Measurements from ENCODE around the gene ATP6V1A. TPM values are rescaled to one million over a fixed set of nuclear protein-coding genes. Genes with fewer than 3 reads are reported as not detected.

The ATP6V1A gene
- total and polyA plus RNA-seq, 2 experiments from 2014 or later, result 62.3 to 87.2 TPM

- no peak overlapping the region for H3K4me2 ChIP-seq
- no peaks in the 10 kb centered on the region for H3K79me2 ChIP-seq
- no peaks in the 10 kb centered on the region for H3K9me3 ChIP-seq (ENCODE audit: low read depth)
- peaks cover 3% of the 10 kb centered on the region for H3K36me3 ChIP-seq (replicated peaks; ENCODE audit: insufficient read depth, low read depth)
- no peaks in the 10 kb centered on the region for H4K20me1 ChIP-seq (ENCODE audit: insufficient read depth, poor library complexity, severe bottlenecking)
- 95% methylated on average over 4 of the region's 4 CpGs for WGBS (ENCODE audit: low lambda C conversion rate, missing lambda C conversion rate)
- no peak for DNase-seq (ENCODE audit: low spot score)
- H2AFZ ChIP-seq, result no peak overlapping the region
- no peaks in the 10 kb centered on the region for H3K4me1 ChIP-seq (ENCODE audit: insufficient read depth)
- TF ChIP-seq CTCF (IDR thresholded peaks at IDR 0.05; ENCODE audit: poor library complexity) (no peak), EZH2 (IDR thresholded peaks at IDR 0.05; ENCODE audit: borderline replicate concordance) (no peak), EZH2phosphoT487 (IDR thresholded peaks at IDR 0.05; ENCODE audit: low read depth, severe bottlenecking, unreplicated experiment) (no peak)
- H3K9me2 ChIP-seq (replicated peaks; ENCODE audit: insufficient read depth), result no peaks in the 10 kb centered on the region
- H3K27ac ChIP-seq, result no peak overlapping the region
- no peak overlapping the region for H3K4me3 ChIP-seq
- H3K27me3 ChIP-seq, result no peaks in the 10 kb centered on the region
Measured at GRCh38 chr3:113794526-113794925, 47.7 kb downstream of the ATP6V1A start.

- Histone ChIP-seq H3K4me1 (ENCODE audit: insufficient read depth) (no peaks in the 10 kb centered on the region), H3K79me2 (no peaks in the 10 kb centered on the region), H3K4me2 (no peak overlapping the region), H2AFZ (no peak overlapping the region), H3K4me3 (no peak overlapping the region), H3K9me3 (ENCODE audit: low read depth) (no peaks in the 10 kb centered on the region), H3K27me3 (no peaks in the 10 kb centered on the region), H3K36me3 (replicated peaks; ENCODE audit: insufficient read depth, low read depth) (peaks cover 3% of the 10 kb centered on the region), H3K27ac (no peak overlapping the region), H3K9me2 (replicated peaks; ENCODE audit: insufficient read depth) (no peaks in the 10 kb centered on the region), H4K20me1 (ENCODE audit: insufficient read depth, poor library complexity, severe bottlenecking) (no peaks in the 10 kb centered on the region)
- DNase-seq (ENCODE audit: low spot score), result no peak
- no peak for TF ChIP-seq CTCF (IDR thresholded peaks at IDR 0.05; ENCODE audit: poor library complexity)
- no peak for TF ChIP-seq EZH2 (IDR thresholded peaks at IDR 0.05; ENCODE audit: borderline replicate concordance)
- TF ChIP-seq EZH2phosphoT487 (IDR thresholded peaks at IDR 0.05; ENCODE audit: low read depth, severe bottlenecking, unreplicated experiment), result no peak
- WGBS (ENCODE audit: low lambda C conversion rate, missing lambda C conversion rate), result 97% methylated on average over 4 of the region's 4 CpGs
Measured at GRCh38 chr3:113795693-113796092, 48.9 kb downstream of the ATP6V1A start.

- no peaks in the 10 kb centered on the region for H3K79me2 ChIP-seq
- no peaks in the 10 kb centered on the region for H3K4me1 ChIP-seq (ENCODE audit: insufficient read depth)
- TF ChIP-seq EZH2 (IDR thresholded peaks at IDR 0.05; ENCODE audit: borderline replicate concordance), result no peak
- no peak for TF ChIP-seq CTCF (IDR thresholded peaks at IDR 0.05; ENCODE audit: poor library complexity)
- no peak for TF ChIP-seq EZH2phosphoT487 (IDR thresholded peaks at IDR 0.05; ENCODE audit: low read depth, severe bottlenecking, unreplicated experiment)
- H2AFZ ChIP-seq, result no peak overlapping the region
- H4K20me1 ChIP-seq (ENCODE audit: insufficient read depth, poor library complexity, severe bottlenecking), result no peaks in the 10 kb centered on the region
- H3K27ac ChIP-seq, result no peak overlapping the region
- H3K27me3 ChIP-seq, result no peaks in the 10 kb centered on the region
- H3K9me2 ChIP-seq (replicated peaks; ENCODE audit: insufficient read depth), result no peaks in the 10 kb centered on the region
- H3K9me3 ChIP-seq (ENCODE audit: low read depth), result no peaks in the 10 kb centered on the region
- H3K4me3 ChIP-seq, result no peak overlapping the region
- DNase-seq (ENCODE audit: low spot score), result no peak
- H3K36me3 ChIP-seq (replicated peaks; ENCODE audit: insufficient read depth, low read depth), result no peaks in the 10 kb centered on the region
- WGBS (ENCODE audit: low lambda C conversion rate, missing lambda C conversion rate), result 96% methylated on average over 3 of the region's 3 CpGs
- no peak overlapping the region for H3K4me2 ChIP-seq
Measured at GRCh38 chr3:113802795-113803455, 56.1 kb downstream of the ATP6V1A start.
